BJ (cell line): ENCODE data around the gene IKBIP. TPM values are rescaled to one million over a fixed set of nuclear protein-coding genes. Genes with fewer than 3 reads are reported as not detected.
"Not testable (repeated sequence)": the region's sequence is repeated elsewhere in the genome, so short reads cannot be mapped to it uniquely, and the experiment has no call there.

Source experiments
- CTCF ChIA-PET: fragments of 350-600 bp; formaldehyde crosslinking; extraction: SDS; loops from one replicate; lab custom pipeline; 2021; ENCODE audit warnings: antibody characterized with exemption, inconsistent platforms; lab: Yijun Ruan, JAX
- POLR2A ChIA-PET: fragments of 300-600 bp; sonication (Branson Sonifier 250); formaldehyde crosslinking; extraction: SDS; loops from one replicate; lab custom pipeline; 2021; ENCODE audit warnings: antibody characterized with exemption; lab: Charles Lee
- DNase-seq: peaks from one replicate; pipeline ENCODE4 v3.0.0-alpha.2; 2011; ENCODE audit warnings: low read depth
- H3K27me3 ChIP-seq: 2 replicates; pipeline ENCODE4 v1.6.0; 2011; ENCODE audit warnings: low read length; ENCODE audit not compliant: control insufficient read depth, insufficient read depth
- H3K36me3 ChIP-seq: 2 replicates; pipeline ENCODE4 v1.5.1; 2011; ENCODE audit warnings: low read length; ENCODE audit not compliant: control insufficient read depth, insufficient read depth
- H3K4me3 ChIP-seq: 2 replicates; pipeline ENCODE4 v1.5.1; 2011; ENCODE audit warnings: low read depth, mild to moderate bottlenecking, control low read depth, low read length
- polyA plus RNA-seq: library from polyadenylated mRNA; depleted of rRNA; stranded (reverse); fragments of >200 nt; gene quantifications from 2 replicates; pipeline ENCODE4 v1.2.3, GENCODE V29; 2011
- TF ChIP-seq, protein P1 (sequence below): IDR thresholded peaks from 2 replicates; pipeline ENCODE4 v1.5.1; 2011; ENCODE audit warnings: low read depth, mild to moderate bottlenecking, control low read depth, inconsistent platforms, low read length, moderate library complexity; ENCODE audit not compliant: insufficient read depth

IKBIP gene
- polyA plus RNA-seq, 1 experiment, result 30.2 TPM

DNA sequence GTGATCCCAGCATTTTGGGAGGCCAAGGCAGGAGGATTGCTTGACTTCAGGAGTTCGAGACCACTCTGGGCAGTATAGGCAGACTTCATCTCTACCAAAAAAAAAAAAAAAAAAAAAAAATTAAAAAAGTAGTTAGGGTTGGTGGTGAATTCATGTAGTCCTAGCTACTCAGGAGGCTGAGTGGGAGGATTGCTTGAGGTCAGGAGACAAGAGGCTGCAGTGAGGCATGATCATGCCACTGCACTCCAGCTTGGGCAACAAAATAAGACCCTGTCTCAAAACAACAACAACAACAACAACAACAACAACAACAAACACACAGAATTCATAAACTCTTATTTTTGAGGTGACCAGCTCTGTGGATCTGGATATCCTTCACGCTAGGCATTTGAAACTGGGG, 34.0 kb downstream of the IKBIP start:
- Histone ChIP-seq H3K27me3 (no peaks in the 10 kb centered on the region), H3K4me3 (no peak overlapping the region), H3K36me3 (0 out of 2 replicates have a peak, but pooled peaks cover 1% of the 10 kb centered on the region)
- no peak for DNase-seq
- ChIA-PET CTCF (no interaction called here), POLR2A (no interaction called here)
- TF ChIP-seq, protein P1, sequence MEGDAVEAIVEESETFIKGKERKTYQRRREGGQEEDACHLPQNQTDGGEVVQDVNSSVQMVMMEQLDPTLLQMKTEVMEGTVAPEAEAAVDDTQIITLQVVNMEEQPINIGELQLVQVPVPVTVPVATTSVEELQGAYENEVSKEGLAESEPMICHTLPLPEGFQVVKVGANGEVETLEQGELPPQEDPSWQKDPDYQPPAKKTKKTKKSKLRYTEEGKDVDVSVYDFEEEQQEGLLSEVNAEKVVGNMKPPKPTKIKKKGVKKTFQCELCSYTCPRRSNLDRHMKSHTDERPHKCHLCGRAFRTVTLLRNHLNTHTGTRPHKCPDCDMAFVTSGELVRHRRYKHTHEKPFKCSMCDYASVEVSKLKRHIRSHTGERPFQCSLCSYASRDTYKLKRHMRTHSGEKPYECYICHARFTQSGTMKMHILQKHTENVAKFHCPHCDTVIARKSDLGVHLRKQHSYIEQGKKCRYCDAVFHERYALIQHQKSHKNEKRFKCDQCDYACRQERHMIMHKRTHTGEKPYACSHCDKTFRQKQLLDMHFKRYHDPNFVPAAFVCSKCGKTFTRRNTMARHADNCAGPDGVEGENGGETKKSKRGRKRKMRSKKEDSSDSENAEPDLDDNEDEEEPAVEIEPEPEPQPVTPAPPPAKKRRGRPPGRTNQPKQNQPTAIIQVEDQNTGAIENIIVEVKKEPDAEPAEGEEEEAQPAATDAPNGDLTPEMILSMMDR, result no peak

DNA sequence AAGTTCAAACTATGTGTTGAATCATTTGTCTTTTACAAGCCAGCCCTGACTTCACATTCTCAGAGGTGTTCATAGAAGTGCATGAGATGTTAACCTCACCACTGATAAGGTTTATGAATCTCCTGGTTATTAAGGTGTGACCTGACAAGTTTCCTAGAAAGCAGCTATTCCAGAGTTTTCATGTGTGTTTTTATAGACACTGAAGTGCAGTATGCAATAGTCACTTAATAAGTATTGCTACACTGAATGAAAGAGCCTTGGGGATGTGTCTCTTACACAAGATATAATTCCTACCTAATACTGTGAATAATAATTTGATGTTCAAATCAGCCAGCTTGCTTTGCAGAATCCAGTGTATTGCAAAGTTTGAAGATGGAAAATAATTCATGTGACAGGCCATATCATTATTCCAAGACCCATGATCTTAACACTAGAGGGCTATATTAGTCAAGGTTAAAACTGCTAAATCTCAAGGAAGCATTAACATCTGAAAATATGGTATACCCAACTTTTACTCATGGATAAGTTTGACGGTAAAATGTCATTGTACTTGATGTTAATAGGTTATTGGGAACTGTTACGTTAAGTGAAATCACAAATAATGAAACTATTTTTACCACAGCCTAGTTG, 38.1 kb downstream of the IKBIP start:
- TF ChIP-seq, protein P1, result no peak
- ChIA-PET CTCF (interaction anchor here (0.8 to 2.2 kb wide), 4 partner anchors 10 to 46 kb away, joined by 3 to 6 read pairs (median 3); no protein-coding TSS in a partner anchor), POLR2A (no interaction called here)
- Histone ChIP-seq H3K4me3 (no peak overlapping the region), H3K27me3 (no peaks in the 10 kb centered on the region), H3K36me3 (peaks cover 5% of the 10 kb centered on the region)
- DNase-seq, result no peak

DNA sequence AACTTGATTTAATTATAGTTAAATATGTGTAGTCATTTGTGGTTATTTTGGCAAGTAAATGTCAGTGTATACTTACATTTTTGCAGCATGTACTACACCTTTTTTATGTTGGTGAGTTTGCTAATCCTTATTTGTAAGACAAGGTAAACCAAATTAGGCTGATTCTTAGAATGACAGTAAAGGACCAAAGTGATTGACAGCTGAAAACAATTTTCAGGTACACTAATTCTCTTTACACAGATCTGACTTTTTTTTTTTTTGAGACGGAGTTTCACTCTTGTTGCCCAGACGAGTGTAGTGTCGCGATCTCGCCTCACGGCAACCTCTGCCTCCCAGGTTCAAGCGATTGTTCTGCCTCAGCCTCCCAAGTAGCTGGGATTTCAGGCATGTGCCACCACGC, 42.7 kb downstream of the IKBIP start:
- Histone ChIP-seq H3K4me3 (no peak overlapping the region), H3K27me3 (no peaks in the 10 kb centered on the region), H3K36me3 (peaks cover 17% of the 10 kb centered on the region)
- CTCF ChIA-PET, result no interaction called here
- no peak for DNase-seq
- POLR2A ChIA-PET, result no interaction called here
- TF ChIP-seq, protein P1, result no peak

DNA sequence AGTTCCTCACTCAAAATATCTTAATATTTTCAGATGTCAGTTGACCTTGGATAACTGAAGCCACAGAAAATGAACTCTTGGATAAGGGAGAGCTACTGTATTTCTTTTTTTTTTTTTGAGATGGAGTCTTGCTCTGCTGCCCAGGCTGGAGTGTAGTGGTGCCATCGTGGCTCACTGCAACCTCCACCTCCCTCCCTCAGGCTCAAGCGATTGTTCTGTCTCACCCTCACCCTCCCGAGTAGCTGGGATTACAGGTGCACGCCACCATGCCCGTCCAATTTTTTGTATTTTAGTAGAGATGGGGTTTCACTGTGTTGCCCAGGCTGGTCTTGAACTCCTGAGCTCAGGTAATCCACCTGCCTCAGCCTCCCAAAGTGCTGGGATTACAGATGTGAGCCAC, 47.3 kb downstream of the IKBIP start:
- DNase-seq, H3K4me3 ChIP-seq, POLR2A ChIA-PET, H3K27me3 ChIP-seq: not testable (repeated sequence)
- H3K36me3 ChIP-seq, result peaks cover 14% of the 10 kb centered on the region
- CTCF ChIA-PET, result interaction anchor here (0.9 to 2.1 kb wide), 3 partner anchors 8 to 57 kb away, joined by 3 to 6 read pairs (median 5); no protein-coding TSS in a partner anchor

DNA sequence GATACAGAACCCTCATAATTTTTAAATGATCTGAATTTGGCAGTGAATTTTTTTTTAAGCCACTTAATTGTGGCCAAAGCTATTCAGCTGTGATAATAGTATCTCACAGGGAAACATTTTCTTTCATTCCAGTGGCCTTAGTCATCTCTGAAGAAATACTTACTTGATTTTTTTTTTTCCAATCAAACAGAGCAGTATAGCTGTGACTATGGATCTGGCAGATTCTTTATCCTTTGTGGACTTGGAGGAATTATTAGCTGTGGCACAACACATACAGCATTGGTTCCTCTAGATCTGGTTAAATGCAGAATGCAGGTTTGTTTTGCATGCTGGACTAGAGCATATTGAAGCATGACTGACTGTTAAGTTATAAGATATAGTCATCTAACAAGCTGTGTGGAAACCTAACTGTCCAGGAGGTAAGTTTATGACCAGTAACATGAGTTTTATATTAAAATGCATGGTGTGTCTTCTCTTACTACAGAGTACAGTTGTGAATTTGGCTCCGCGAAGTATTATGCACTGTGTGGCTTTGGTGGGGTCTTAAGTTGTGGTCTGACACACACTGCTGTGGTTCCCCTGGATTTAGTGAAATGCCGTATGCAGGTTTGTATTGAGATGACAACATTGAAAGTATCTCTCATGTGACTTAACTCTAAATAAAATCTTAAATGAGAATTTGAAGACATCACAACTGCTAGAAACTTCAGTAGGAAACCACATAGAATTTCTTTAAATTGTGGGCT, 49.2 kb downstream of the IKBIP start:
- ChIA-PET CTCF (interaction anchor here (0.7 to 2.6 kb wide), 6 partner anchors 10 to 56 kb away, joined by 3 to 9 read pairs (median 4); no protein-coding TSS in a partner anchor), POLR2A (interaction anchor here (0.9 kb wide), 1 partner anchor 49 kb away, joined by 10 read pairs; the partner anchor contains the start of genes APAF1 and IKBIP)
- no peaks in the 10 kb centered on the region for H3K27me3 ChIP-seq
- peaks cover 10% of the 10 kb centered on the region for H3K36me3 ChIP-seq
- H3K4me3 ChIP-seq, result peak overlapping the region; percentile 93
- TF ChIP-seq, protein P1, result no peak
- no peak for DNase-seq
